ENCODE results near the gene COL9A3. TPM values are rescaled to one million over a fixed set of nuclear protein-coding genes. Genes with fewer than 3 reads are reported as not detected.

COL9A3 gene
- total and polyA plus RNA-seq, 2 experiments from 2014 or later, result 23.9 to 68.1 TPM

DNA sequence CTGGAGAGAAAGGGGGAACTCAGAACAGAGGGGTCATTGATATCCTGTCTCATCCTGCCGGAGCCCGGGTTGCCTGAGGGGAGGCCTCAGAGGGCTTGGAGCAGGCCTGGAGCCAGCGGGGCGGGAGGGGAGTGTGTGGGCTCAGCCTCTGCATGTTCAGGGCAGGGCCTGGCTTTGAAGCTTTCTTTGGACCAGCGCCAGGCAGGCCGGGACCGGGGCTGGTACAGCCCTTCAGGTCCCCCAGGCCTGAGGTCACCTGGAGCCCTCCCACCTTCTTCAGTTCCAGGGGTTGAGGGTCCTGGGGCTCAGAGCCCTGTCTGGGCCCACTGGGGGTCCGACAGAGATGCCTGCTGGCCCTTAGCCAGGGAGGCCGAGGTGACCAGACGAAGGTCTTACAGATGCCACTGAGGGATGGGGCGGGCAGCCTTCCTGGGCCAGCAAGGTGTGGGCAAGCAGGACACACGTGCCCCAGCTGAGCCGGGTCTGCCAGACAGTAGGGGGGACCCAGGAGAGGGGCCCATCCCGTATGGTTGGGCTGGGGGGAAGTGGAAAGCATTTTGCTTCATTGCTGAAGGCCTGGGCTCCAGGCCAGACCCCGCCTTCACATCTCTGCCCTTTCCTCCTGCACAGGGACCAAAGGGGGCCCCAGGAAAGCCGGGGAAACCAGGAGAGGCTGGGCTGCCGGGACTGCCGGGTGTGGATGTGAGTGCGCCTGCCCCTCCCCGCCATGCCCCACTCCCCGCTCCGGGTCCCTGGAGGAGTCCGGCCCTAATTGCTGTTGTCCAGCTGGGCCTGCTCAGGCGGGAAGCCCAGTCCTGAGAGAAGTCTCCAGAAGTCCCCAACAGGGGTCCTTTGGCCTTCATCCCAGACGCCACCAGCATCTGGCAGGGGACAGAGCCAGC, 2.0 kb downstream of the COL9A3 start:
- no peak overlapping the region for H3K4me3 ChIP-seq

DNA sequence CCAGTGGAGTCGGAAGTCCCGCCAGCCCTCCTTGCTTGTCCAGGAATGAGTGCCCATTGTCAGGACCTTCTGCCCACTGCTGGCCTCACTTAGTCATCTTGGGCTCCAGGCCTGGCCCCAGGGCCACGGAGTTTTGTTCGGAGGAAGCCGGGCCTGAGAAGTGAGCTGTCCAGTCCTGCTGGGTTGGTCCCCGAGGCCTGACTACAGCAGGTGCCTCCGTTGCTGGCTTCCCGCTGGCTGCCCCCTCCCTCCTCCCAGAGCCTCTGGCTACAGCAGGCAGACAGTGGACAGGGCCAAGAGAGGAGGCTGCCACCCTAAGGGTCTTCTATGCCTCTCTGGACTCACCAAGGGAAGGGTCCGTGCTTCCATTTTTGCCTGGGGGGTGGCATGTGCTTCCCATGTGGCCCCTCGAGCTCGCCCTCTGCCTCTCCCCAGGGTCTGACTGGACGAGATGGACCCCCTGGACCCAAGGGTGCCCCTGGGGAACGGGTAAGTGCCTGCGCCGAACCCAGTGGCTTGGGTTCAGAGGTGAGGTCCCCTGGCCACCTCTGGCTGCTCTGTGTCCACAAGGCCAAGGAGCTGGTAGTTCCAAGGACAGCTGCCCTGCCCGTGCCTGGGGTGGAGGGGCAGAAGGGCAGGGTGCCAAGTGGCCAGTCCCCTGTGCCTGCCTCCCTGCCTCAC, 2.8 kb downstream of the COL9A3 start:
- H4K20me1 ChIP-seq (ENCODE audit: insufficient read depth, poor library complexity, severe bottlenecking), result no peaks in the 10 kb centered on the region
- H2AFZ ChIP-seq, result no peak overlapping the region
- no peak overlapping the region for H3K4me3 ChIP-seq
- H3K27ac ChIP-seq, result no peak overlapping the region
- no peaks in the 10 kb centered on the region for H3K36me3 ChIP-seq (replicated peaks; ENCODE audit: insufficient read depth, low read depth)
- H3K9me3 ChIP-seq (ENCODE audit: low read depth), result no peaks in the 10 kb centered on the region
- WGBS (ENCODE audit: low lambda C conversion rate, missing lambda C conversion rate), result 87% methylated on average over 16 of the region's 16 CpGs
- H3K27me3 ChIP-seq, result peaks cover 19% of the 10 kb centered on the region
- H3K9me2 ChIP-seq (replicated peaks; ENCODE audit: insufficient read depth), result no peaks in the 10 kb centered on the region
- DNase-seq (ENCODE audit: low spot score), result no peak
- H3K4me1 ChIP-seq (ENCODE audit: insufficient read depth), result peaks cover 47% of the 10 kb centered on the region
- no peaks in the 10 kb centered on the region for H3K79me2 ChIP-seq
- H3K4me2 ChIP-seq, result peak overlapping the region; percentile 92
- TF ChIP-seq, protein P1, sequence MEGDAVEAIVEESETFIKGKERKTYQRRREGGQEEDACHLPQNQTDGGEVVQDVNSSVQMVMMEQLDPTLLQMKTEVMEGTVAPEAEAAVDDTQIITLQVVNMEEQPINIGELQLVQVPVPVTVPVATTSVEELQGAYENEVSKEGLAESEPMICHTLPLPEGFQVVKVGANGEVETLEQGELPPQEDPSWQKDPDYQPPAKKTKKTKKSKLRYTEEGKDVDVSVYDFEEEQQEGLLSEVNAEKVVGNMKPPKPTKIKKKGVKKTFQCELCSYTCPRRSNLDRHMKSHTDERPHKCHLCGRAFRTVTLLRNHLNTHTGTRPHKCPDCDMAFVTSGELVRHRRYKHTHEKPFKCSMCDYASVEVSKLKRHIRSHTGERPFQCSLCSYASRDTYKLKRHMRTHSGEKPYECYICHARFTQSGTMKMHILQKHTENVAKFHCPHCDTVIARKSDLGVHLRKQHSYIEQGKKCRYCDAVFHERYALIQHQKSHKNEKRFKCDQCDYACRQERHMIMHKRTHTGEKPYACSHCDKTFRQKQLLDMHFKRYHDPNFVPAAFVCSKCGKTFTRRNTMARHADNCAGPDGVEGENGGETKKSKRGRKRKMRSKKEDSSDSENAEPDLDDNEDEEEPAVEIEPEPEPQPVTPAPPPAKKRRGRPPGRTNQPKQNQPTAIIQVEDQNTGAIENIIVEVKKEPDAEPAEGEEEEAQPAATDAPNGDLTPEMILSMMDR (IDR thresholded peaks at IDR 0.05; ENCODE audit: poor library complexity), result no peak
- TF ChIP-seq EZH2phosphoT487 (IDR thresholded peaks at IDR 0.05; ENCODE audit: low read depth, severe bottlenecking, unreplicated experiment), result no peak
- no peak for TF ChIP-seq EZH2 (IDR thresholded peaks at IDR 0.05; ENCODE audit: borderline replicate concordance)

More for the DNA sequence above, 2.0 kb downstream of the COL9A3 start:
- H3K4me2 ChIP-seq, result peak overlapping the region; percentile 92
- no peaks in the 10 kb centered on the region for H3K79me2 ChIP-seq
- no peaks in the 10 kb centered on the region for H3K9me2 ChIP-seq (replicated peaks; ENCODE audit: insufficient read depth)
- 57% methylated on average over 25 of the region's 25 CpGs for WGBS (ENCODE audit: low lambda C conversion rate, missing lambda C conversion rate)
- peak overlapping the region; percentile 37 for H3K27ac ChIP-seq
- peaks cover 42% of the 10 kb centered on the region for H3K4me1 ChIP-seq (ENCODE audit: insufficient read depth)
- TF ChIP-seq EZH2 (IDR thresholded peaks at IDR 0.05; ENCODE audit: borderline replicate concordance), result no peak
- TF ChIP-seq, protein P1 (IDR thresholded peaks at IDR 0.05; ENCODE audit: poor library complexity), result no peak
- no peak for TF ChIP-seq EZH2phosphoT487 (IDR thresholded peaks at IDR 0.05; ENCODE audit: low read depth, severe bottlenecking, unreplicated experiment)
- H3K36me3 ChIP-seq (replicated peaks; ENCODE audit: insufficient read depth, low read depth), result no peaks in the 10 kb centered on the region
- H3K27me3 ChIP-seq, result peaks cover 19% of the 10 kb centered on the region
- H3K9me3 ChIP-seq (ENCODE audit: low read depth), result no peaks in the 10 kb centered on the region
- no peak overlapping the region for H2AFZ ChIP-seq
- H4K20me1 ChIP-seq (ENCODE audit: insufficient read depth, poor library complexity, severe bottlenecking), result no peaks in the 10 kb centered on the region
- DNase-seq (ENCODE audit: low spot score), result peak; percentile 78

DNA sequence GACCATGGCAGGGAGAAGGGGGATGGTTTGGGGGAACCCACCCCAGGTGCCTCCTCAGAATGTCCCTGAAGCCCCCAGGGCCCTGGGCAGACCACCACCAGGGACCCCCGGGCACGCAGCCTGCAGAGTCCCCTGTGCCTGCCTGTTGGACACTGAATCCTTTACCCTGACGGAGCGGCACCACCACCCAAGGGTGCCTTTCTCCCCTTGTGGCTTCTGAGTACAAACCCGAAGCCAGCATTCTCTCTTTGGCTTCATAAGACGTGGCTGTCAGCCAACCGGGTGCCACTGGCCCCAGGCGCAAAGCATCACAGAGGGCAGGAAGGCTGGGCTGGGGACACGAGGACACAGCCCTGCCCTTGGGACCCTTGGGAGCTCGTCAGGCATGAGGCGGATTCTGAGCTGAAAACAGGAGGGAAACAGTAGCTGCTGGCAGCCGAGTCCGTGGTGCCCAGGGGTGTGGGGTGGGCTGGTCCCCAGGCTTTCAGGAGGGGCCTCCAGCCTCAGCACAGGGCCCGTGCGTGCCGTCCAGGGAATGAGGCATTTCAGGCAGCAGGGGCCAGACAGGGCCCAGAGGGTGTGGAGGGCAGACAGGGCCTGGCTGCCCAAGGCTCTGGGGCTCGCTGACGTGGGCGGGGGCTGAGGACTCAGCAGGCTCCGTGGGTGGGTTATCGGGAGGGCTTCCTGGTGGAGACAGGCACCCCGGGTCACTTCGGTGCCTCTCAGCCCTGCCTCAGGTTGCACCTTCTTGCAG, 3.5 kb downstream of the COL9A3 start:
- H3K4me3 ChIP-seq, result no peak overlapping the region
- no peaks in the 10 kb centered on the region for H3K79me2 ChIP-seq
- no peaks in the 10 kb centered on the region for H3K36me3 ChIP-seq (replicated peaks; ENCODE audit: insufficient read depth, low read depth)
- TF ChIP-seq EZH2 (IDR thresholded peaks at IDR 0.05; ENCODE audit: borderline replicate concordance) (no peak), EZH2phosphoT487 (IDR thresholded peaks at IDR 0.05; ENCODE audit: low read depth, severe bottlenecking, unreplicated experiment) (no peak)
- TF ChIP-seq, protein P1 (IDR thresholded peaks at IDR 0.05; ENCODE audit: poor library complexity), result no peak
- no peak overlapping the region for H3K4me2 ChIP-seq
- peaks cover 45% of the 10 kb centered on the region for H3K4me1 ChIP-seq (ENCODE audit: insufficient read depth)
- H2AFZ ChIP-seq, result no peak overlapping the region
- DNase-seq (ENCODE audit: low spot score), result no peak
- WGBS (ENCODE audit: low lambda C conversion rate, missing lambda C conversion rate), result 85% methylated on average over 21 of the region's 23 CpGs
- H3K9me3 ChIP-seq (ENCODE audit: low read depth), result no peaks in the 10 kb centered on the region
- H3K9me2 ChIP-seq (replicated peaks; ENCODE audit: insufficient read depth), result no peaks in the 10 kb centered on the region
- no peaks in the 10 kb centered on the region for H4K20me1 ChIP-seq (ENCODE audit: insufficient read depth, poor library complexity, severe bottlenecking)
- peaks cover 19% of the 10 kb centered on the region for H3K27me3 ChIP-seq
- H3K27ac ChIP-seq, result no peak overlapping the region

Data from hepatocyte (in vitro differentiated cells).